ENCODE data around the gene RPS15.

The RPS15 gene

DNA sequence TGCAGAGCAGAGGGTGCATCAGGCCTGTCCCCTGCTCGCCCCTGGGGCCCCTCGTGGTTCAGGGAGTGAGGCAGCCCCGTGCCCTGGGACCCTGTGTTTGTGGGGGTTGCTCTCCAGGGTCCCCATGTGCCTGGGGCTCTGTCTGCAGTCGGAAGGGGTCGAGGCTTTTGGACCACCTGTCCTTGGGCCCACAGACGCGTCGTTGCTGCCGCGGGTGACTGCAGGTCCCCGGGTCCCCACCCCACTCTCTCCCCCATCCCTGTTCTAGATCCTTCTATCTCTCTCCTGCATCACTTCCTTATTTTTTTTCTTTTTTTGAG lies 50.0 kb downstream of the RPS15 start:
- DNase-seq = no peak

DNA sequence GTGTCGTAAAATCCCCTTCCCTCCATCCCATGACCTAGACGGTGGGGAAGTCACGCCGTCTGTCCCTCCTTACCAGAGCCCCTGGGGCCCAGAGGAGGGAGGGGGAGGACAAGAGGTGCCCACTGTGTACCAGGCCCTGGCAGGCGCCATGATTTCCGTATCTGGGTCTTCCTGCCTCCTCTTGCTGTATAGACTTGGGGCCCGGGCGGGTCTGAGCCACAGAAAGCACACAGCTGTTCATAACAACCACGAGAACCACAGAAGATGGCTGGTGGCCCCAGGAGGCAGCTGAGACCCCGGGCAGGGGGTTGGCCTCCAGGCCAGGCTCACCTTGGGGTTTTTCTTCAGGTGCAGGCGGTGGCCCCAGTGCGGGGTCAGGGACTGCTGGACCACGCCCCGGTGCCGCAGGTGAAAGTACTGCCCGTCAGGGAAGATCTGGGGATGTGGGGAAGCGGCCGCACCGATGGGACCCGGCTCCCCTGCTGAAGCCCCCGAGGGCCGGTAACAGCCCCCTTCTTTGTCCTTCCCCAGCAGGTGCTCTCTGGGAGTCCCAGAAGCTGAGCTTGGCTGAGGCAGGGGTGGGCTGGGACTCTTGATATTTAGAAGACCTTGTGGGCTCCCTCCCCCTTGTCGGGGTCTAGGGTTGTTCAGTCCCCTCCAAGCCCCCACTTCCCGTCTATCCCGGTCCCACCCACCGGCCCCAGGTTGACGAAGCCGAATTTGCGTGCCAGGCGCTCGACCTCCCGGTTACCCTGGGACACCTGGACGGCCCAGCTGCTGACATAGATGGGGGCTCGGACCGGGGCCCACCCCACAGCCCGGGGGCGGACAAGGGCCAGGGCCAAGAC lies 51.5 kb downstream of the RPS15 start:
- no peak for DNase-seq
